ENCODE data around the gene SLC7A7. TPM values are rescaled to one million over a fixed set of nuclear protein-coding genes. Genes with fewer than 3 reads are reported as not detected.

SLC7A7 gene
- total and polyA plus RNA-seq, 2 of the 13 experiments (the other 11 are each of a cell fraction or from before 2014, with no cell fraction given) = 0.13 to 0.63 TPM

DNA sequence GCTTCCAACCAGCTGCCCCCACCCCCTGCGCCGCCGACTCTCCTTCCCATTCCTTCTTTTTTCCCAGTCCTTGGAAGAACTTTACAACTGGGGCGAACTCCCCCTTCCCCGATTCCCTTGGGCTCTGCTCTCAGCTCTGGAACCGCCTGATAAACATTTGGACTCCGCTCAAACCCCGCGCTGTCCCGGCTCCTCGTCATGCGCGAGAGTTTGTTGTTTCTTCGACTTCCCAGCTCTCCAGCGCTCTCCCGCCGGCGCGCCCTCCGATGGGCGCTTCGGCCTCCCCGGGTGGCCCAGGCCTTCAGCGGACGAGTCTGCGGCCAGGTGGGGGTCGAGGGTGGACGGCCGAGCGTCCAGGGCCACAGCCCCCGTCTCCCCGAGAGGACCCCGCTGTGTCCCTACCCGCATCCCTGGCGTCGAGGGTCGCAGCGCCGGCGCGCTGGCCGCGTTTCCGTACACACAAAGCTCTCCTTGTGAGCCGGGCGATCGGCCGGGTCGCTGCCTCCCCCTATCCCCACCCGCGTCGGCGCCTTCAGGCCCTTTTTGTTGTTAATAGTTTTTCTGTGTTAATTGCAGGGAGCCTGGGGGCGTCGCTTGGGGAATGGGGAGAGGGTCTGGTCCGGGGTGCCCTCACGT is 22.0 kb upstream of the SLC7A7 start (continued):
- TF ChIP-seq, protein P1, sequence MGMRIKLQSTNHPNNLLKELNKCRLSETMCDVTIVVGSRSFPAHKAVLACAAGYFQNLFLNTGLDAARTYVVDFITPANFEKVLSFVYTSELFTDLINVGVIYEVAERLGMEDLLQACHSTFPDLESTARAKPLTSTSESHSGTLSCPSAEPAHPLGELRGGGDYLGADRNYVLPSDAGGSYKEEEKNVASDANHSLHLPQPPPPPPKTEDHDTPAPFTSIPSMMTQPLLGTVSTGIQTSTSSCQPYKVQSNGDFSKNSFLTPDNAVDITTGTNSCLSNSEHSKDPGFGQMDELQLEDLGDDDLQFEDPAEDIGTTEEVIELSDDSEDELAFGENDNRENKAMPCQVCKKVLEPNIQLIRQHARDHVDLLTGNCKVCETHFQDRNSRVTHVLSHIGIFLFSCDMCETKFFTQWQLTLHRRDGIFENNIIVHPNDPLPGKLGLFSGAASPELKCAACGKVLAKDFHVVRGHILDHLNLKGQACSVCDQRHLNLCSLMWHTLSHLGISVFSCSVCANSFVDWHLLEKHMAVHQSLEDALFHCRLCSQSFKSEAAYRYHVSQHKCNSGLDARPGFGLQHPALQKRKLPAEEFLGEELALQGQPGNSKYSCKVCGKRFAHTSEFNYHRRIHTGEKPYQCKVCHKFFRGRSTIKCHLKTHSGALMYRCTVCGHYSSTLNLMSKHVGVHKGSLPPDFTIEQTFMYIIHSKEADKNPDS (CRISPR knock-in tag; IDR thresholded peaks at IDR 0.05) = no peak
- TF ChIP-seq KDM1A (CRISPR knock-in tag; IDR thresholded peaks at IDR 0.05) = no peak
- no peak for TF ChIP-seq NR2C2 (CRISPR knock-in tag; IDR thresholded peaks at IDR 0.05; ENCODE audit: borderline replicate concordance)
- TF ChIP-seq ZNF329 (CRISPR knock-in tag; IDR thresholded peaks at IDR 0.05; ENCODE audit: low read depth) = peak; percentile 72; the same call in 1 of the 2 replicates
- TF ChIP-seq, protein P2, sequence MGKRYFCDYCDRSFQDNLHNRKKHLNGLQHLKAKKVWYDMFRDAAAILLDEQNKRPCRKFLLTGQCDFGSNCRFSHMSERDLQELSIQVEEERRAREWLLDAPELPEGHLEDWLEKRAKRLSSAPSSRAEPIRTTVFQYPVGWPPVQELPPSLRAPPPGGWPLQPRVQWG (CRISPR knock-in tag; IDR thresholded peaks at IDR 0.05; ENCODE audit: borderline replicate concordance, low read depth) = no peak
- TF ChIP-seq NCOA2 (CRISPR knock-in tag; IDR thresholded peaks at IDR 0.05) = no peak
- no peak for TF ChIP-seq SP5 (CRISPR knock-in tag; IDR thresholded peaks at IDR 0.05; ENCODE audit: borderline replicate concordance, low read depth)
- TF ChIP-seq, protein P3, sequence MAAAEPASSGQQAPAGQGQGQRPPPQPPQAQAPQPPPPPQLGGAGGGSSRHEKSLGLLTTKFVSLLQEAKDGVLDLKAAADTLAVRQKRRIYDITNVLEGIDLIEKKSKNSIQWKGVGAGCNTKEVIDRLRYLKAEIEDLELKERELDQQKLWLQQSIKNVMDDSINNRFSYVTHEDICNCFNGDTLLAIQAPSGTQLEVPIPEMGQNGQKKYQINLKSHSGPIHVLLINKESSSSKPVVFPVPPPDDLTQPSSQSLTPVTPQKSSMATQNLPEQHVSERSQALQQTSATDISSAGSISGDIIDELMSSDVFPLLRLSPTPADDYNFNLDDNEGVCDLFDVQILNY (CRISPR knock-in tag; conservative IDR thresholded peaks at IDR 0.05) = 0 out of 2 replicates have a peak, but pooled peaks have one; percentile 54
- TF ChIP-seq, protein P4, sequence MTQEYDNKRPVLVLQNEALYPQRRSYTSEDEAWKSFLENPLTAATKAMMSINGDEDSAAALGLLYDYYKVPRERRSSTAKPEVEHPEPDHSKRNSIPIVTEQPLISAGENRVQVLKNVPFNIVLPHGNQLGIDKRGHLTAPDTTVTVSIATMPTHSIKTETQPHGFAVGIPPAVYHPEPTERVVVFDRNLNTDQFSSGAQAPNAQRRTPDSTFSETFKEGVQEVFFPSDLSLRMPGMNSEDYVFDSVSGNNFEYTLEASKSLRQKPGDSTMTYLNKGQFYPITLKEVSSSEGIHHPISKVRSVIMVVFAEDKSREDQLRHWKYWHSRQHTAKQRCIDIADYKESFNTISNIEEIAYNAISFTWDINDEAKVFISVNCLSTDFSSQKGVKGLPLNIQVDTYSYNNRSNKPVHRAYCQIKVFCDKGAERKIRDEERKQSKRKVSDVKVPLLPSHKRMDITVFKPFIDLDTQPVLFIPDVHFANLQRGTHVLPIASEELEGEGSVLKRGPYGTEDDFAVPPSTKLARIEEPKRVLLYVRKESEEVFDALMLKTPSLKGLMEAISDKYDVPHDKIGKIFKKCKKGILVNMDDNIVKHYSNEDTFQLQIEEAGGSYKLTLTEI (CRISPR knock-in tag; conservative IDR thresholded peaks at IDR 0.05) = no peak
- TF ChIP-seq, protein P5, sequence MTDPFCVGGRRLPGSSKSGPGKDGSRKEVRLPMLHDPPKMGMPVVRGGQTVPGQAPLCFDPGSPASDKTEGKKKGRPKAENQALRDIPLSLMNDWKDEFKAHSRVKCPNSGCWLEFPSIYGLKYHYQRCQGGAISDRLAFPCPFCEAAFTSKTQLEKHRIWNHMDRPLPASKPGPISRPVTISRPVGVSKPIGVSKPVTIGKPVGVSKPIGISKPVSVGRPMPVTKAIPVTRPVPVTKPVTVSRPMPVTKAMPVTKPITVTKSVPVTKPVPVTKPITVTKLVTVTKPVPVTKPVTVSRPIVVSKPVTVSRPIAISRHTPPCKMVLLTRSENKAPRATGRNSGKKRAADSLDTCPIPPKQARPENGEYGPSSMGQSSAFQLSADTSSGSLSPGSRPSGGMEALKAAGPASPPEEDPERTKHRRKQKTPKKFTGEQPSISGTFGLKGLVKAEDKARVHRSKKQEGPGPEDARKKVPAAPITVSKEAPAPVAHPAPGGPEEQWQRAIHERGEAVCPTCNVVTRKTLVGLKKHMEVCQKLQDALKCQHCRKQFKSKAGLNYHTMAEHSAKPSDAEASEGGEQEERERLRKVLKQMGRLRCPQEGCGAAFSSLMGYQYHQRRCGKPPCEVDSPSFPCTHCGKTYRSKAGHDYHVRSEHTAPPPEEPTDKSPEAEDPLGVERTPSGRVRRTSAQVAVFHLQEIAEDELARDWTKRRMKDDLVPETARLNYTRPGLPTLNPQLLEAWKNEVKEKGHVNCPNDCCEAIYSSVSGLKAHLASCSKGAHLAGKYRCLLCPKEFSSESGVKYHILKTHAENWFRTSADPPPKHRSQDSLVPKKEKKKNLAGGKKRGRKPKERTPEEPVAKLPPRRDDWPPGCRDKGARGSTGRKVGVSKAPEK (CRISPR knock-in tag; IDR thresholded peaks at IDR 0.05; ENCODE audit: borderline replicate concordance) = no peak; the same call in 1 of the 2 replicates
- TF ChIP-seq ZFP82 (CRISPR knock-in tag; IDR thresholded peaks at IDR 0.05; ENCODE audit: borderline replicate concordance) = no peak
- TF ChIP-seq ARNT2 (CRISPR knock-in tag; IDR thresholded peaks at IDR 0.05; ENCODE audit: low read depth) = peak; percentile 91
- TF ChIP-seq, protein P6, sequence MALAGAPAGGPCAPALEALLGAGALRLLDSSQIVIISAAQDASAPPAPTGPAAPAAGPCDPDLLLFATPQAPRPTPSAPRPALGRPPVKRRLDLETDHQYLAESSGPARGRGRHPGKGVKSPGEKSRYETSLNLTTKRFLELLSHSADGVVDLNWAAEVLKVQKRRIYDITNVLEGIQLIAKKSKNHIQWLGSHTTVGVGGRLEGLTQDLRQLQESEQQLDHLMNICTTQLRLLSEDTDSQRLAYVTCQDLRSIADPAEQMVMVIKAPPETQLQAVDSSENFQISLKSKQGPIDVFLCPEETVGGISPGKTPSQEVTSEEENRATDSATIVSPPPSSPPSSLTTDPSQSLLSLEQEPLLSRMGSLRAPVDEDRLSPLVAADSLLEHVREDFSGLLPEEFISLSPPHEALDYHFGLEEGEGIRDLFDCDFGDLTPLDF (CRISPR knock-in tag; IDR thresholded peaks at IDR 0.05) = peak; percentile 39; the same call in 1 of the 2 replicates
- TF ChIP-seq ZSCAN31 (CRISPR knock-in tag; IDR thresholded peaks at IDR 0.05; ENCODE audit: low read depth) = no peak
- TF ChIP-seq SP140L (CRISPR knock-in tag; IDR thresholded peaks at IDR 0.05; ENCODE audit: borderline replicate concordance) = no peak
- TF ChIP-seq ZNF557 (CRISPR knock-in tag; IDR thresholded peaks at IDR 0.05) = no peak
- no peak for TF ChIP-seq ZNF34 (CRISPR knock-in tag; IDR thresholded peaks at IDR 0.05; ENCODE audit: borderline replicate concordance)
- no peak for TF ChIP-seq ZNF12 (CRISPR knock-in tag; IDR thresholded peaks at IDR 0.05)
- TF ChIP-seq NKX3-1 (CRISPR knock-in tag; IDR thresholded peaks at IDR 0.05) = 0 out of 2 replicates have a peak, but pooled peaks have one; percentile 23
- no peak for TF ChIP-seq ZNF530 (CRISPR knock-in tag; IDR thresholded peaks at IDR 0.05; ENCODE audit: low read depth)

All from HepG2 (cell line).